Smooth muscle cell (in vitro differentiated cells): ENCODE data around the gene A2ML1. TPM values are rescaled to one million over a fixed set of nuclear protein-coding genes. Genes with fewer than 3 reads are reported as not detected.
A peak's percentile ranks its signal among the peaks of the same experiment; 100 is the strongest.

Experiments used
- DNase-seq: peaks from one replicate; lab custom pipeline; 2025; ENCODE audit not compliant: unreplicated experiment; lab: John Stamatoyannopoulos, UW
- H2AFZ ChIP-seq: fragments of 200-600 bp; sonication (generic); 2 replicates; pipeline ENCODE4 v1.6.0; 2016; ENCODE audit warnings: antibody characterized with exemption, low read depth, mild to moderate bottlenecking
- H3F3A ChIP-seq: fragments of 200-600 bp; sonication (generic); 2 replicates; pipeline ENCODE4 v1.6.0; 2017; ENCODE audit warnings: antibody characterized with exemption, low read depth
- H3K27ac ChIP-seq: fragments of 200-600 bp; sonication (generic); 2 replicates; pipeline ENCODE4 v1.5.1; 2016; ENCODE audit warnings: low read depth, mild to moderate bottlenecking
- H3K27me3 ChIP-seq: fragments of 200-600 bp; sonication (generic); 2 replicates; pipeline ENCODE4 v1.6.1; 2016; ENCODE audit warnings: low read depth, mild to moderate bottlenecking
- H3K36me3 ChIP-seq: fragments of 200-600 bp; sonication (generic); 2 replicates; pipeline ENCODE4 v1.5.1; 2016; ENCODE audit warnings: low read depth
- H3K4me1 ChIP-seq: fragments of 200-600 bp; sonication (generic); 2 replicates; pipeline ENCODE4 v1.5.1; 2016; ENCODE audit warnings: low read depth
- H3K4me2 ChIP-seq: fragments of 200-600 bp; sonication (generic); 2 replicates; pipeline ENCODE4 v1.6.0; 2016; ENCODE audit warnings: mild to moderate bottlenecking
- H3K4me3 ChIP-seq: fragments of 200-600 bp; sonication (generic); 2 replicates; pipeline ENCODE4 v1.5.1; 2016; ENCODE audit warnings: mild to moderate bottlenecking
- H3K79me2 ChIP-seq: fragments of 200-600 bp; sonication (generic); 2 replicates; pipeline ENCODE4 v1.6.0; 2016; ENCODE audit warnings: low read depth, mild to moderate bottlenecking
- H3K9ac ChIP-seq: fragments of 200-600 bp; sonication (generic); 2 replicates; pipeline ENCODE4 v1.6.0; 2016; ENCODE audit warnings: low read depth
- H3K9me3 ChIP-seq: fragments of 200-600 bp; sonication (generic); replicated peaks from 2 replicates; pipeline ENCODE4 v1.5.1; 2016; ENCODE audit warnings: low read depth
- H4K20me1 ChIP-seq: fragments of 200-600 bp; sonication (generic); 2 replicates; pipeline ENCODE4 v1.6.0; 2016; ENCODE audit warnings: low read depth
- WGBS: methylation state at CpG from one replicate; pipeline ENCODE4 v1.1.7; 2016; ENCODE audit warnings: low lambda C conversion rate; 5-methylcytosine and 5-hydroxymethylcytosine counted together
- polyA plus RNA-seq: library from polyadenylated mRNA; unstranded; fragments of >200 nt; fragmentation: Nextera tagmentation; extraction: Ambion mirVana; gene quantifications from 2 replicates; pipeline ENCODE4 v1.2.1, GENCODE V29; 2016
- total RNA-seq: library from RNA; depleted of rRNA; stranded (reverse); fragments of >200 nt; gene quantifications from 2 replicates; pipeline ENCODE4 v1.2.3, GENCODE V29; 2014
- TF ChIP-seq, protein P1 (sequence below): fragments of 200-600 bp; sonication (generic); IDR thresholded peaks from 2 replicates; pipeline ENCODE4 v1.5.1; 2017; ENCODE audit warnings: borderline replicate concordance, mild to moderate bottlenecking, antibody characterized with exemption; ENCODE audit not compliant: insufficient read depth, poor library complexity, severe bottlenecking

A2ML1 gene
- total and polyA plus RNA-seq, 2 experiments from 2014 or later: 2.4 to 10.0 TPM

DNA sequence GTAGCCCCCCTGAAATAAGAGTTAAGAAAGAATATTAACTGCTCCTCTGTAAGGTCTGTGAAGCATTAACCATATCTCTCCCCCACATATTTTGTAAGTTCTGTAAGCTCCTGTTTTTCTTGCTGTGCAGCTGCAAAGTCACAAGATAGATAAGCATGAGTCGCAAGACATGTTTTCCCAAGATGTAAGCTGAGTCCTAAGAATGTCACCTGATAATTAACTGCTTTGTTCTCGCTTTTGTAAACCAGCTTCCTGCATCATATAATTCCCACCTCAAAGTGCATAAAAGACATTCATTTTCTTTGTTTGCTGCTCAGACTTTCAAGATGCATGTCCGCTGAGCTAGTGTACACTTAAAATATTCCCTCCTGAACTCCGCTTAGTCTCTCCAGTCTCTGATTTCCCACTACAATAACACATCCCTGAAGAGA lies 64.9 kb downstream of the A2ML1 start:
- no peak for DNase-seq
- TF ChIP-seq, protein P1, sequence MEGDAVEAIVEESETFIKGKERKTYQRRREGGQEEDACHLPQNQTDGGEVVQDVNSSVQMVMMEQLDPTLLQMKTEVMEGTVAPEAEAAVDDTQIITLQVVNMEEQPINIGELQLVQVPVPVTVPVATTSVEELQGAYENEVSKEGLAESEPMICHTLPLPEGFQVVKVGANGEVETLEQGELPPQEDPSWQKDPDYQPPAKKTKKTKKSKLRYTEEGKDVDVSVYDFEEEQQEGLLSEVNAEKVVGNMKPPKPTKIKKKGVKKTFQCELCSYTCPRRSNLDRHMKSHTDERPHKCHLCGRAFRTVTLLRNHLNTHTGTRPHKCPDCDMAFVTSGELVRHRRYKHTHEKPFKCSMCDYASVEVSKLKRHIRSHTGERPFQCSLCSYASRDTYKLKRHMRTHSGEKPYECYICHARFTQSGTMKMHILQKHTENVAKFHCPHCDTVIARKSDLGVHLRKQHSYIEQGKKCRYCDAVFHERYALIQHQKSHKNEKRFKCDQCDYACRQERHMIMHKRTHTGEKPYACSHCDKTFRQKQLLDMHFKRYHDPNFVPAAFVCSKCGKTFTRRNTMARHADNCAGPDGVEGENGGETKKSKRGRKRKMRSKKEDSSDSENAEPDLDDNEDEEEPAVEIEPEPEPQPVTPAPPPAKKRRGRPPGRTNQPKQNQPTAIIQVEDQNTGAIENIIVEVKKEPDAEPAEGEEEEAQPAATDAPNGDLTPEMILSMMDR: no peak
- Histone ChIP-seq H3K36me3 (no peaks in the 10 kb centered on the region), H3F3A (no peaks in the 10 kb centered on the region), H3K9ac (no peak overlapping the region), H3K79me2 (no peaks in the 10 kb centered on the region), H4K20me1 (no peaks in the 10 kb centered on the region), H3K27ac (no peak overlapping the region), H3K27me3 (no peaks in the 10 kb centered on the region), H3K4me2 (no peak overlapping the region), H3K4me1 (no peaks in the 10 kb centered on the region), H3K9me3 (no peaks in the 10 kb centered on the region), H3K4me3 (no peak overlapping the region), H2AFZ (no peak overlapping the region)
- WGBS: 69% methylated on average over 4 of the region's 4 CpGs

DNA sequence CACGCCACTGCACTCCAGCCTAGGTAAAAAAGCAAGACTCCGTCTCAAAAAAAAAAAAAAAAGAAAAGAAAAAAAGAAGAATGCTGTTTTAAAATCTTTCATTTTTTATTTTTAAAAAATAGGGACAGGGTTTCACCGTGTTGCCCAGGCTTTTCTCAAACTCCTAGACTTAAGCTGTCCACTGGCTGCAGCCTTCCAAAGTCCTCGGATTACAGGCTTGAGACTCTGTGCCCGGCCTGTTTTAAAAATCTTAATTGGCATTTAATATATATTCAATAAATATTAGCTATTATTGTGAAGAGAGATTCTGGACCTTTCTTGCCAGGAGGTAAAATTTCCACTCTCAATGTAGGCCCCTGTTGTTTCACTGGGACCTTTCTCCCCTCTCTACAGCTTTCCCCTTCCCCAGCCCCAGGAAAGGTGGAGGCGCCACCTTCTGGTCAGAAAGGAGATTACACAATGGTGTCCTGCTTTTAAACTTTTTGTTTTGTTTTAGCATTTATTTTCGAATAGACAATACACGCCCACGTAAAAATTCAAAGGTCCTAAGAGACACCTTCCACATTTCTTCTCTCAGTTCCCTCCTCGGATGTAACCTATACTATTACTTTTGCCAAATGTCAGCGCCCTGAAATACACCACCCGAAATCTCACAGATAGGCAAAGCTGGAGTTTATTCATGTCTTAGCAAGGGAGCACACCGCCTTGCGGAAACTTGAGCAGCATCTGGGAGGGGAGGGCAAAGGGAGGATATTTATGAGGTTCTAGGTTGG lies 68.1 kb downstream of the A2ML1 start:
- Histone ChIP-seq H3K4me2 (peak overlapping the region; percentile 99), H3K27me3 (no peaks in the 10 kb centered on the region), H3K4me3 (peak overlapping the region; percentile 89), H3K36me3 (no peaks in the 10 kb centered on the region), H3K9me3 (no peaks in the 10 kb centered on the region), H2AFZ (peak overlapping the region; percentile 98), H3K9ac (peak overlapping the region; percentile 55), H4K20me1 (no peaks in the 10 kb centered on the region), H3K79me2 (no peaks in the 10 kb centered on the region), H3K27ac (no peak overlapping the region), H3K4me1 (no peaks in the 10 kb centered on the region), H3F3A (no peaks in the 10 kb centered on the region)
- TF ChIP-seq, protein P1: peak; percentile 88
- peak; percentile 10 for DNase-seq
- 30% methylated on average over 13 of the region's 14 CpGs for WGBS

DNA sequence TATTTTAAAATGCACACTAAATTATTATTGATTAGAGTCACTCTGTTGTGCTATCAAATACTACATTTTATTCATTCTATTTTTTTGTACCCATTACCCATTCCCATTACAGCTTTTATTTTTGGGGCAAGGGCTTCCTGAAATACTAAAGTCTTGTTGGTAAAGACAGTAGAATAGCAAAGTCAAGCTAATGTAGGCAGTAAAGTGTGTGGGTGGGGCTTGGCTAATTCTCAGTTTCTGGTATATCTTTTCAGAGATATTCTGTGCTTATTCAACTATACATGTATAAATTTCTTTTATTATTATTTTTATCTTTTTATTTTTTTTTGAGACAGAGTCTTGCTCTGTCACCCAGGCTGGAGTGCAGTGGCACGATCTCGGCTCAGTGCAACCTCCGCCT lies 69.6 kb downstream of the A2ML1 start:
- TF ChIP-seq, protein P1: no peak
- Histone ChIP-seq H2AFZ (no peak overlapping the region), H3K4me1 (no peaks in the 10 kb centered on the region), H3K4me2 (no peak overlapping the region), H4K20me1 (no peaks in the 10 kb centered on the region), H3K36me3 (no peaks in the 10 kb centered on the region), H3K4me3 (no peak overlapping the region), H3F3A (no peaks in the 10 kb centered on the region), H3K27me3 (no peaks in the 10 kb centered on the region), H3K27ac (no peak overlapping the region), H3K79me2 (no peaks in the 10 kb centered on the region), H3K9me3 (no peaks in the 10 kb centered on the region), H3K9ac (no peak overlapping the region)
- WGBS: 91% methylated on average over 3 of the region's 3 CpGs
- DNase-seq: no peak

DNA sequence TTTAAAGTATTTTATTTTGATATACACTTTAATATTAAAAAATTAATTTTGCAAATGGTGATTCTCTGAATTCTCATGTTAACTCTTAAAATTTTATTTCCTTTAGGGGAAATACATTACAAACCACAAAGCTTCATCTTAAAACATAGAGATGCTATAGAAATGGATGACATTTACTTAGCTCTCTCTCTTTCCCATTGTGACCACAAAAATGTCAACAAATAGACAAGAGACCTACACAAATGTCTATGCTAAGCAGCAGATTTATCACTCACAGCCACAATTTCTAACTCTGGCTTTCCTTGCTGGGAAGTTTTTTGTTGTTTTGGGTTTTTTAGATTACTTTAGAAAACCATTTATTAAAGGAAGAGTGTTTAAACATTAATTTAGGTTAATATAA lies 72.0 kb downstream of the A2ML1 start:
- TF ChIP-seq, protein P1: no peak
- Histone ChIP-seq H3K4me1 (no peaks in the 10 kb centered on the region), H3K27ac (peak overlapping the region; percentile 21), H3F3A (no peaks in the 10 kb centered on the region), H2AFZ (no peak overlapping the region), H3K4me3 (no peak overlapping the region), H3K9ac (no peak overlapping the region), H3K79me2 (no peaks in the 10 kb centered on the region), H4K20me1 (no peaks in the 10 kb centered on the region), H3K27me3 (no peaks in the 10 kb centered on the region), H3K4me2 (peak overlapping the region; percentile 66), H3K9me3 (no peaks in the 10 kb centered on the region), H3K36me3 (no peaks in the 10 kb centered on the region)
- no peak for DNase-seq
